GM12878 (cell line): ENCODE results near the gene NT5DC4. TPM values are rescaled to one million over a fixed set of nuclear protein-coding genes. Genes with fewer than 3 reads are reported as not detected.

Experiments
- ATAC-seq: fragments of 200-7000 bp; cut with Tn5 transposase; 3 replicates; pipeline ENCODE4 v1.9.1; 2020; ENCODE audit warnings: mild to moderate bottlenecking, moderate library complexity
- BruUV-seq: library from RNA; stranded (reverse); fragments of 400-500 nt; replicated peaks from 2 replicates; lab custom pipeline; 2021; lab: Mats Ljungman, UMichigan
- CTCF ChIA-PET: fragments of 300-600 bp; sonication (Branson Sonifier 250); formaldehyde crosslinking; extraction: SDS; loops from one replicate; lab custom pipeline; 2021; ENCODE audit warnings: inconsistent platforms; lab: Yijun Ruan, JAX
- POLR2A ChIA-PET: fragments of 350-600 bp; formaldehyde crosslinking; extraction: SDS; loops from one replicate; lab custom pipeline; 2021; ENCODE audit warnings: inconsistent platforms; lab: Charles Lee
- RAD21 ChIA-PET: fragments of 300-600 bp; sonication (Branson Sonifier 250); formaldehyde crosslinking; loops from one replicate; lab custom pipeline; 2023; ENCODE audit warnings: antibody characterized with exemption; ENCODE audit not compliant: unreplicated experiment; lab: Charles Lee
- SMC1A ChIA-PET: fragments of 300-600 bp; sonication (Branson Sonifier 250); formaldehyde crosslinking; loops from one replicate; lab custom pipeline; 2023; ENCODE audit not compliant: unreplicated experiment, uncharacterized antibody; lab: Charles Lee
- DNase-seq: peaks from one replicate; pipeline ENCODE4 v3.0.0-alpha.2; 2011; ENCODE audit warnings: low read depth, low spot score
- FAIRE-seq: peaks from 3 replicates; lab custom pipeline; 2011; peaks lifted over from hg19 to GRCh38; lab: Jason Lieb, UNC
- H2AFZ ChIP-seq: 2 replicates; pipeline ENCODE4 v1.6.0; 2011; ENCODE audit warnings: low read depth, low read length, control low read depth; ENCODE audit not compliant: control insufficient read depth
- H3K27ac ChIP-seq: 2 replicates; pipeline ENCODE4 v1.5.1; 2011; ENCODE audit warnings: control low read depth; ENCODE audit not compliant: control insufficient read depth, insufficient read depth
- H3K27me3 ChIP-seq, 2 experiments: replicated peaks in 1 of 2; 2 replicates each; pipeline versions ENCODE4 v1.6.0 to v1.6.1; 2011; ENCODE audit warnings: low read length in 1 of 2; ENCODE audit not compliant: control insufficient read depth in 2 of 2, insufficient read depth in 2 of 2
- H3K36me3 ChIP-seq, 2 experiments: 2 replicates each; pipeline ENCODE4 v1.5.1; 2011; ENCODE audit warnings: low read length in 1 of 2; ENCODE audit not compliant: control insufficient read depth in 2 of 2, insufficient read depth in 2 of 2
- H3K4me1 ChIP-seq: 2 replicates; pipeline ENCODE4 v1.6.1; 2011; ENCODE audit warnings: mild to moderate bottlenecking, low read length, moderate library complexity, mixed read lengths; ENCODE audit not compliant: control insufficient read depth, insufficient read depth
- H3K4me2 ChIP-seq: 2 replicates; pipeline ENCODE4 v1.6.0; 2011; ENCODE audit warnings: control low read depth; ENCODE audit not compliant: control insufficient read depth, insufficient read depth
- H3K4me3 ChIP-seq: fragments of 200-600 bp; sonication (generic); 2 replicates; pipeline ENCODE4 v1.5.1; 2016
- H3K79me2 ChIP-seq: 2 replicates; pipeline ENCODE4 v1.6.0; 2011; ENCODE audit warnings: low read length; ENCODE audit not compliant: control insufficient read depth, insufficient read depth
- H3K9ac ChIP-seq: 2 replicates; pipeline ENCODE4 v1.8.0; 2011; ENCODE audit warnings: low read length, control low read depth, mixed read lengths; ENCODE audit not compliant: control insufficient read depth, insufficient read depth
- H3K9me3 ChIP-seq: replicated peaks from 3 replicates; pipeline ENCODE4 v1.5.1; 2011; ENCODE audit warnings: mild to moderate bottlenecking, low read length; ENCODE audit not compliant: control insufficient read depth, insufficient read depth
- H4K20me1 ChIP-seq: 2 replicates; pipeline ENCODE4 v1.6.0; 2011; ENCODE audit not compliant: control insufficient read depth, insufficient read depth
- BCL3 ChIP-seq: IDR thresholded peaks from 2 replicates; pipeline ENCODE4 v1.6.1; 2011; ENCODE audit warnings: borderline replicate concordance, low read depth, mild to moderate bottlenecking, moderate library complexity, low read length; ENCODE audit not compliant: insufficient read depth, poor library complexity, severe bottlenecking
- BCLAF1 ChIP-seq: fragments of 450-650 bp; IDR thresholded peaks from 2 replicates; pipeline ENCODE4 v1.6.1; 2017; ENCODE audit warnings: antibody characterized with exemption, mild to moderate bottlenecking, moderate library complexity
- KDM1A ChIP-seq: fragments of 200-600 bp; sonication (generic); IDR thresholded peaks from 2 replicates; pipeline ENCODE4 v1.6.1; 2016; ENCODE audit warnings: borderline replicate concordance
- POLR2AphosphoS2 ChIP-seq: IDR thresholded peaks from 2 replicates; pipeline ENCODE4 v1.6.1; 2011; ENCODE audit warnings: low read depth, mild to moderate bottlenecking, low read length, improper control_type of control experiment, moderate library complexity
- RAD21 ChIP-seq: IDR thresholded peaks from 2 replicates; pipeline ENCODE4 v1.6.1; 2011; ENCODE audit warnings: mild to moderate bottlenecking, low read depth, low read length, moderate library complexity; ENCODE audit not compliant: insufficient read depth
- SMAD1 ChIP-seq: fragments of 450-650 bp; IDR thresholded peaks from 2 replicates; pipeline ENCODE4 v1.6.1; 2018; ENCODE audit warnings: mild to moderate bottlenecking, low read depth; ENCODE audit not compliant: partially characterized antibody
- SMARCA5 ChIP-seq: fragments of 450-650 bp; IDR thresholded peaks from 2 replicates; pipeline ENCODE4 v1.6.1; 2017; ENCODE audit warnings: mild to moderate bottlenecking
- SREBF2 ChIP-seq: IDR thresholded peaks from 2 replicates; pipeline ENCODE4 v1.6.1; 2012; ENCODE audit warnings: mild to moderate bottlenecking, low read length
- SRF ChIP-seq, 2 experiments: IDR thresholded peaks; 2 replicates each; pipeline ENCODE4 v1.6.1; 2011; ENCODE audit warnings: low read depth in 2 of 2, low read length in 2 of 2, mild to moderate bottlenecking in 1 of 2, moderate library complexity in 1 of 2
- STAT1 ChIP-seq: fragments of 450-650 bp; conservative IDR thresholded peaks from 2 replicates; pipeline ENCODE4 v1.6.1; 2014; ENCODE audit warnings: antibody characterized with exemption, mild to moderate bottlenecking
- STAT3 ChIP-seq: IDR thresholded peaks from 2 replicates; pipeline ENCODE4 v1.6.1; 2011; ENCODE audit warnings: low read depth, low read length, improper control_type of control experiment
- ZNF217 ChIP-seq: fragments of 450-650 bp; IDR thresholded peaks from 2 replicates; pipeline ENCODE4 v1.6.1; 2017; ENCODE audit warnings: antibody characterized with exemption, mild to moderate bottlenecking
- WGBS: methylation state at CpG from one replicate; pipeline ENCODE4 v1.1.6; 2016; ENCODE audit warnings: low lambda C conversion rate; ENCODE audit not compliant: insufficient replicate concordance, insufficient coverage; ENCODE audit errors: missing lambda C conversion rate; 5-methylcytosine and 5-hydroxymethylcytosine counted together
- in situ Hi-C: fragments of 300-500 bp; cut with MboI; formaldehyde crosslinking; loops from 9 replicates; pipeline ENCODE4 v1.14.3; 2018; ENCODE audit warnings: mixed read lengths
- intact Hi-C: fragments of 100-400 bp; cut with micrococcal nuclease; formaldehyde crosslinking; loops from one replicate; pipeline ENCODE4 v1.14.2; 2022; ENCODE audit not compliant: unreplicated experiment
- polyA plus RNA-seq, 11 experiments: library from polyadenylated mRNA; depleted of rRNA in 4 of 11; unstranded in 6 of 11; stranded (reverse) in 5 of 11; fragments of >200 nt; fragmentation: Nextera tagmentation in 4 of 11; fragmentation: Illumina TruSeq in 1 of 11; extraction: Ambion mirVana in 4 of 11; extraction: Trizol in 1 of 11; gene quantifications; 1 replicate in 1 of 11; 2 replicates in 10 of 11; pipeline versions ENCODE4 v1.2.1 to v1.2.3, GENCODE V29; 2011 to 2016; ENCODE audit warnings: inconsistent platforms in 2 of 11, missing spikeins in 2 of 11, low read depth in 1 of 11
- total RNA-seq, 4 experiments: library from RNA; depleted of rRNA in 3 of 4; stranded (reverse); fragments of >200 nt in 3 of 4; fragmentation: Illumina TruSeq in 1 of 4; extraction: Trizol in 1 of 4; gene quantifications; 2 replicates each; pipeline versions ENCODE4 v1.2.1 to v1.2.3, GENCODE V29; 2013 to 2021
- TF ChIP-seq, protein P1 (sequence below): IDR thresholded peaks from 2 replicates; pipeline ENCODE4 v1.6.1; 2012; ENCODE audit warnings: mild to moderate bottlenecking, low read depth, low read length
- TF ChIP-seq, protein P2 (sequence below), 3 experiments: IDR thresholded peaks in 2 of 3; conservative IDR thresholded peaks in 1 of 3; 2 replicates each; pipeline ENCODE4 v1.5.1; 2011; ENCODE audit warnings: low read depth in 3 of 3, low read length in 3 of 3, mild to moderate bottlenecking in 3 of 3, control low read depth in 2 of 3, moderate library complexity in 2 of 3, inconsistent platforms in 1 of 3, mixed read lengths in 1 of 3; ENCODE audit not compliant: control insufficient read depth in 2 of 3, insufficient read depth in 1 of 3; ENCODE audit errors: extremely low read depth in 1 of 3

Gene NT5DC4
- total and polyA plus RNA-seq, 10 of the 15 experiments (the other 5 are each of a cell fraction or from before 2014, with no cell fraction given): 0.04 to 2.6 (median 0.32) TPM; not detected in 2

- ATAC-seq (peak; percentile 4; the same call in 1 of the 3 replicates), FAIRE-seq (no peak), DNase-seq (no peak)
- intact Hi-C loops (no loop called here), in situ Hi-C loops (no loop called here)
- CTCF ChIA-PET: interaction anchor here (0.9 to 1.5 kb wide), 3 partner anchors 16 to 37 kb away, joined by 3 to 4 read pairs (median 3); no protein-coding TSS in a partner anchor
- POLR2A ChIA-PET: interaction anchor here (0.6 to 2.8 kb wide), 4 partner anchors 12 to 136 kb away, joined by 3 to 17 read pairs (median 6); no protein-coding TSS in a partner anchor
- Histone ChIP-seq H3K9me3 (peaks cover 5% of the 10 kb centered on the region; the same call in 1 of the 3 replicates), H3K4me1 (peaks cover 3% of the 10 kb centered on the region), H3K27ac (peak overlapping the region; percentile 59), H2AFZ (peak overlapping the region; percentile 78), H3K27me3 (no peaks in the 10 kb centered on the region), H3K9ac (peak overlapping the region; percentile 64), H3K4me2 (peak overlapping the region; percentile 75), H3K36me3 (no peaks in the 10 kb centered on the region), H3K79me2 (peaks cover 22% of the 10 kb centered on the region), H3K4me3 (peak overlapping the region; percentile 71), H4K20me1 (no peaks in the 10 kb centered on the region)
- RAD21 ChIA-PET: interaction anchor here (1.0 to 1.5 kb wide), 4 partner anchors 39 to 139 kb away, joined by 3 read pairs; no protein-coding TSS in a partner anchor
- BruUV-seq: TSS peak; percentile 53
- SMC1A ChIA-PET: interaction anchor here (1.1 to 1.6 kb wide), 3 partner anchors 10 to 15 kb away, joined by 3 to 7 read pairs (median 5); no protein-coding TSS in a partner anchor
- 1% methylated on average over 4 of the region's 4 CpGs for WGBS
- TF ChIP-seq BCL3: no peak
- TF ChIP-seq SRF (IDR thresholded peaks at IDR 0.05; ENCODE audit: low read depth in 2 of 2, low read length in 2 of 2): no peak
- TF ChIP-seq, protein P1, sequence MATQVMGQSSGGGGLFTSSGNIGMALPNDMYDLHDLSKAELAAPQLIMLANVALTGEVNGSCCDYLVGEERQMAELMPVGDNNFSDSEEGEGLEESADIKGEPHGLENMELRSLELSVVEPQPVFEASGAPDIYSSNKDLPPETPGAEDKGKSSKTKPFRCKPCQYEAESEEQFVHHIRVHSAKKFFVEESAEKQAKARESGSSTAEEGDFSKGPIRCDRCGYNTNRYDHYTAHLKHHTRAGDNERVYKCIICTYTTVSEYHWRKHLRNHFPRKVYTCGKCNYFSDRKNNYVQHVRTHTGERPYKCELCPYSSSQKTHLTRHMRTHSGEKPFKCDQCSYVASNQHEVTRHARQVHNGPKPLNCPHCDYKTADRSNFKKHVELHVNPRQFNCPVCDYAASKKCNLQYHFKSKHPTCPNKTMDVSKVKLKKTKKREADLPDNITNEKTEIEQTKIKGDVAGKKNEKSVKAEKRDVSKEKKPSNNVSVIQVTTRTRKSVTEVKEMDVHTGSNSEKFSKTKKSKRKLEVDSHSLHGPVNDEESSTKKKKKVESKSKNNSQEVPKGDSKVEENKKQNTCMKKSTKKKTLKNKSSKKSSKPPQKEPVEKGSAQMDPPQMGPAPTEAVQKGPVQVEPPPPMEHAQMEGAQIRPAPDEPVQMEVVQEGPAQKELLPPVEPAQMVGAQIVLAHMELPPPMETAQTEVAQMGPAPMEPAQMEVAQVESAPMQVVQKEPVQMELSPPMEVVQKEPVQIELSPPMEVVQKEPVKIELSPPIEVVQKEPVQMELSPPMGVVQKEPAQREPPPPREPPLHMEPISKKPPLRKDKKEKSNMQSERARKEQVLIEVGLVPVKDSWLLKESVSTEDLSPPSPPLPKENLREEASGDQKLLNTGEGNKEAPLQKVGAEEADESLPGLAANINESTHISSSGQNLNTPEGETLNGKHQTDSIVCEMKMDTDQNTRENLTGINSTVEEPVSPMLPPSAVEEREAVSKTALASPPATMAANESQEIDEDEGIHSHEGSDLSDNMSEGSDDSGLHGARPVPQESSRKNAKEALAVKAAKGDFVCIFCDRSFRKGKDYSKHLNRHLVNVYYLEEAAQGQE: no peak
- TF ChIP-seq SREBF2: no peak
- no peak for TF ChIP-seq BCLAF1
- no peak for TF ChIP-seq KDM1A
- TF ChIP-seq, protein P2, sequence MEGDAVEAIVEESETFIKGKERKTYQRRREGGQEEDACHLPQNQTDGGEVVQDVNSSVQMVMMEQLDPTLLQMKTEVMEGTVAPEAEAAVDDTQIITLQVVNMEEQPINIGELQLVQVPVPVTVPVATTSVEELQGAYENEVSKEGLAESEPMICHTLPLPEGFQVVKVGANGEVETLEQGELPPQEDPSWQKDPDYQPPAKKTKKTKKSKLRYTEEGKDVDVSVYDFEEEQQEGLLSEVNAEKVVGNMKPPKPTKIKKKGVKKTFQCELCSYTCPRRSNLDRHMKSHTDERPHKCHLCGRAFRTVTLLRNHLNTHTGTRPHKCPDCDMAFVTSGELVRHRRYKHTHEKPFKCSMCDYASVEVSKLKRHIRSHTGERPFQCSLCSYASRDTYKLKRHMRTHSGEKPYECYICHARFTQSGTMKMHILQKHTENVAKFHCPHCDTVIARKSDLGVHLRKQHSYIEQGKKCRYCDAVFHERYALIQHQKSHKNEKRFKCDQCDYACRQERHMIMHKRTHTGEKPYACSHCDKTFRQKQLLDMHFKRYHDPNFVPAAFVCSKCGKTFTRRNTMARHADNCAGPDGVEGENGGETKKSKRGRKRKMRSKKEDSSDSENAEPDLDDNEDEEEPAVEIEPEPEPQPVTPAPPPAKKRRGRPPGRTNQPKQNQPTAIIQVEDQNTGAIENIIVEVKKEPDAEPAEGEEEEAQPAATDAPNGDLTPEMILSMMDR (IDR thresholded peaks at IDR 0.05 in 2 of 3, conservative IDR thresholded peaks at IDR 0.05 in 1 of 3; ENCODE audit: control insufficient read depth in 2 of 3, extremely low read depth in 1 of 3, insufficient read depth in 1 of 3, low read depth in 3 of 3, low read length in 3 of 3): no peak
- no peak for TF ChIP-seq POLR2AphosphoS2
- TF ChIP-seq STAT1: no peak
- TF ChIP-seq SMAD1: no peak
- TF ChIP-seq RAD21: no peak
- TF ChIP-seq STAT3: no peak
- no peak for TF ChIP-seq SMARCA5
- TF ChIP-seq ZNF217: no peak
Observed at GRCh38 chr2:112765251-112765650, 44.4 kb downstream of the NT5DC4 start.
